H1 (cell line): ENCODE results near the gene SIX6. TPM values are rescaled to one million over a fixed set of nuclear protein-coding genes. Genes with fewer than 3 reads are reported as not detected.

Experiments used
- CBX5 ChIP-seq: fragments of 300-800, 300-1000 bp; sonication (generic); IDR thresholded peaks from 2 replicates; pipeline ENCODE4 v1.7.1; 2016; ENCODE audit warnings: antibody characterized with exemption, low read length, low read depth
- CREB1 ChIP-seq: IDR thresholded peaks from 2 replicates; pipeline ENCODE4 v1.6.1; 2012; ENCODE audit warnings: inconsistent platforms
- RAD21 ChIP-seq, 2 experiments: IDR thresholded peaks in 1 of 2; conservative IDR thresholded peaks in 1 of 2; 2 replicates each; pipeline ENCODE4 v1.6.1; 2011; ENCODE audit warnings: low read depth in 2 of 2, low read length in 2 of 2, improper control_type of control experiment in 1 of 2, inconsistent platforms in 1 of 2, mild to moderate bottlenecking in 1 of 2, moderate library complexity in 1 of 2
- TBP ChIP-seq: IDR thresholded peaks from 2 replicates; pipeline ENCODE4 v1.6.1; 2011; ENCODE audit warnings: low read depth, low read length, improper control_type of control experiment
- YY1 ChIP-seq: IDR thresholded peaks from 2 replicates; pipeline ENCODE4 v1.6.1; 2011; ENCODE audit warnings: low read depth, mild to moderate bottlenecking, low read length
- polyA plus RNA-seq, 7 experiments: library from polyadenylated mRNA; depleted of rRNA in 3 of 7; stranded (reverse) in 5 of 7; unstranded in 2 of 7; fragments of >200 nt in 5 of 7; fragments of 200-250 nt in 2 of 7; gene quantifications; 1 replicate in 5 of 7; 2 replicates in 1 of 7; 4 replicates in 1 of 7; pipeline versions ENCODE4 v1.2.1 to v1.2.3, GENCODE V29; 2011 to 2013; ENCODE audit warnings: missing spikeins in 2 of 7, mixed read lengths in 2 of 7
- small RNA-seq: library from polyadenylated mRNA; stranded (forward); fragments of <200 nt; extraction: miRNeasy Mini kit (QIAGEN cat#:217004); gene quantifications from one replicate; pipeline ENCODE3, GENCODE V24; 2013; ENCODE audit not compliant: insufficient read depth
- total RNA-seq: library from RNA; stranded (reverse); fragmentation: NEBNext Ultra II Directional; extraction: Animal tissue kit (Norgen Biotek cat#: 25700); gene quantifications from 2 replicates; pipeline ENCODE4 v1.2.1, GENCODE V29; 2021
- TF ChIP-seq, protein P1 (sequence below), 3 experiments: IDR thresholded peaks; 1 replicate in 2 of 3; 2 replicates in 1 of 3; pipeline versions ENCODE4 v1.5.1 to v1.6.1; 2011; ENCODE audit warnings: low read length in 3 of 3, mild to moderate bottlenecking in 3 of 3, inconsistent platforms in 2 of 3, low read depth in 1 of 3, moderate library complexity in 1 of 3; ENCODE audit not compliant: insufficient read depth in 1 of 3; ENCODE audit errors: control extremely low read depth in 1 of 3

The SIX6 gene
- total and polyA plus RNA-seq, 2 of the 8 experiments (the other 6 are each of a cell fraction or from before 2014, with no cell fraction given): 0.03 TPM; not detected in 1

DNA sequence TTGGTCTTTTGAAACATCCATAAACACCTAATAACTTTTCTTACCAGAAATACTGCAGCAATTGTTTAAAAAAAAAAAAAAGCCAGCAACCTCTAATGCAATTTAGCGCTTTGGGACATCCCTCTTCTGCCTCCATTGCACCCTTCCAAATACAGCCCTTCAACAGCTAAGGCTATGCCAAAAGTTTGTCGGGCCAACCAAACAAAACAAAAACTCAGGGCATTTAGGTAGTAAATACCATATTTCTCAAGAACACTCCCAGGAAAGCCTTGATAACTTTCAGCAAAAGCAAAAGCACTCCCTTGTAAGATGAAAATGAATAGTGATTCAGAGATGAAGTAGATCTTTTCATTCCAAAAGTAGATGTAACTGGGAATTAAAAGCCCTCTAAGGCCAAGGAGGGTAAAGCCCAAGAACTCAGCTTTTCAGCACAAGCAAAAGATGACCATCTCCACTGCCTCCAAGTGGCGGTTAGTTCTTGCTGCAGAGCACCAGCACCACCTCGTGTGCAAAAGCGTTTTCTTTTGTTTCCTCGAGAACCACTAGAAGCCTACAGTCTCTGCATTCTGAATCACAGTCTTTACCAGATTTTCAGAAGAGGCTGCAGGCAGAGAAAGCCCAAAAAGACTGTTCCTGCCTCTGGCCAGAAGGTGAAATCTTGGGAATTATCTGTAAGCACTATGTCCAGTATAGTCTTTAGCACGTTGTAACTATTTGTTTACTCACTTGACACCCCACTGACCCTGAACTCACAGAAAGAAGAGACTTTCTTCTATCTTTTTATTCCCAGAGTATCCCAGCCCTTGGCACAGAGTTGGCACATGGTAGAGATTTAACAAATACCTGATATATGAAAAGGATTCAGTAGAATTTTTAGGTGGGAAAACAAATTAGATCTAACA, 53.1 kb downstream of the SIX6 start (continued):
- peak; percentile 98 to 99 for TF ChIP-seq RAD21 (IDR thresholded peaks at IDR 0.05 in 1 of 2, conservative IDR thresholded peaks at IDR 0.05 in 1 of 2; ENCODE audit: low read depth in 2 of 2, low read length in 2 of 2)
- TF ChIP-seq, protein P1, sequence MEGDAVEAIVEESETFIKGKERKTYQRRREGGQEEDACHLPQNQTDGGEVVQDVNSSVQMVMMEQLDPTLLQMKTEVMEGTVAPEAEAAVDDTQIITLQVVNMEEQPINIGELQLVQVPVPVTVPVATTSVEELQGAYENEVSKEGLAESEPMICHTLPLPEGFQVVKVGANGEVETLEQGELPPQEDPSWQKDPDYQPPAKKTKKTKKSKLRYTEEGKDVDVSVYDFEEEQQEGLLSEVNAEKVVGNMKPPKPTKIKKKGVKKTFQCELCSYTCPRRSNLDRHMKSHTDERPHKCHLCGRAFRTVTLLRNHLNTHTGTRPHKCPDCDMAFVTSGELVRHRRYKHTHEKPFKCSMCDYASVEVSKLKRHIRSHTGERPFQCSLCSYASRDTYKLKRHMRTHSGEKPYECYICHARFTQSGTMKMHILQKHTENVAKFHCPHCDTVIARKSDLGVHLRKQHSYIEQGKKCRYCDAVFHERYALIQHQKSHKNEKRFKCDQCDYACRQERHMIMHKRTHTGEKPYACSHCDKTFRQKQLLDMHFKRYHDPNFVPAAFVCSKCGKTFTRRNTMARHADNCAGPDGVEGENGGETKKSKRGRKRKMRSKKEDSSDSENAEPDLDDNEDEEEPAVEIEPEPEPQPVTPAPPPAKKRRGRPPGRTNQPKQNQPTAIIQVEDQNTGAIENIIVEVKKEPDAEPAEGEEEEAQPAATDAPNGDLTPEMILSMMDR (IDR thresholded peaks at IDR 0.05; ENCODE audit: control extremely low read depth in 1 of 3, insufficient read depth in 1 of 3, low read depth in 1 of 3, low read length in 3 of 3): peak; percentile 74 to 98 (median 96)
- no peak for TF ChIP-seq YY1
- no peak for TF ChIP-seq CREB1
- no peak for TF ChIP-seq CBX5
- TF ChIP-seq TBP: no peak

Small RNAs within 50 kb of the gene (small RNA-seq; reads per million reads assigned to genes)
- not detected for gene AL049874.4

Other genes with a start within 250 kb of the SIX6 start
- 0.75 and 1.2 TPM in 2 replicates for gene C14orf39, start 23.1 kb upstream of the SIX6 start, total RNA-seq
- gene C14orf39, start 23.1 kb upstream of the SIX6 start, polyA plus RNA-seq (2011; rRNA removed): 0.05 and 0.18 TPM in 2 replicates
- 0.46 and 0.69 TPM in 2 replicates for gene SIX1, start 140.3 kb downstream of the SIX6 start, total RNA-seq
- 0.03 and 0.11 TPM in 2 replicates for gene SIX1, start 140.3 kb downstream of the SIX6 start, polyA plus RNA-seq (2011; rRNA removed)
- 37.7 and 38.9 TPM in 2 replicates for gene SIX4, start 215.2 kb downstream of the SIX6 start, total RNA-seq
- gene SIX4, start 215.2 kb downstream of the SIX6 start, polyA plus RNA-seq (2011; rRNA removed): 9.0 and 9.6 TPM in 2 replicates
- gene MNAT1, start 225.6 kb downstream of the SIX6 start, total RNA-seq: 52.0 and 52.1 TPM in 2 replicates
- gene MNAT1, start 225.6 kb downstream of the SIX6 start, polyA plus RNA-seq (2011; rRNA removed): 19.1 and 34.7 TPM in 2 replicates